Astrocyte (in vitro differentiated cells and primary cell): ENCODE results near the gene CDSN. TPM values are rescaled to one million over a fixed set of nuclear protein-coding genes. Genes with fewer than 3 reads are reported as not detected.
A peak's percentile ranks its signal among the peaks of the same experiment; 100 is the strongest.

ENCODE experiments used
- DNase-seq: peaks from one replicate; pipeline ENCODE4 v3.0.0-alpha.2; 2010; ENCODE audit warnings: low read depth
- FAIRE-seq: peaks from 2 replicates; lab custom pipeline; 2011; peaks lifted over from hg19 to GRCh38; lab: Jason Lieb, UNC
- H2AFZ ChIP-seq: 2 replicates; pipeline ENCODE4 v1.6.0; 2012; ENCODE audit warnings: low read depth, low read length, inconsistent platforms
- H3K27ac ChIP-seq: 2 replicates; pipeline ENCODE4 v1.5.1; 2011; ENCODE audit warnings: low read depth, low read length, inconsistent platforms
- H3K27me3 ChIP-seq: 2 replicates; pipeline ENCODE4 v1.6.0; 2011; ENCODE audit warnings: low read length, inconsistent platforms; ENCODE audit not compliant: insufficient read depth
- H3K36me3 ChIP-seq: 2 replicates; pipeline ENCODE4 v1.5.1; 2011; ENCODE audit warnings: low read length, inconsistent platforms; ENCODE audit not compliant: insufficient read depth
- H3K4me1 ChIP-seq: 2 replicates; pipeline ENCODE4 v1.5.1; 2011; ENCODE audit warnings: low read length, inconsistent platforms; ENCODE audit not compliant: insufficient read depth
- H3K4me2 ChIP-seq: 2 replicates; pipeline ENCODE4 v1.6.0; 2012; ENCODE audit warnings: low read length, inconsistent platforms
- H3K4me3 ChIP-seq: 2 replicates; pipeline ENCODE4 v1.5.1; 2011; ENCODE audit warnings: low read depth, mild to moderate bottlenecking, low read length, inconsistent platforms; ENCODE audit not compliant: insufficient read depth
- H3K79me2 ChIP-seq: 2 replicates; pipeline ENCODE4 v1.6.0; 2012; ENCODE audit warnings: mild to moderate bottlenecking, low read length, inconsistent platforms; ENCODE audit not compliant: insufficient read depth
- H3K9ac ChIP-seq: 2 replicates; pipeline ENCODE4 v1.6.0; 2012; ENCODE audit warnings: mild to moderate bottlenecking, low read length, inconsistent platforms
- H3K9me3 ChIP-seq: 2 replicates; pipeline ENCODE4 v1.5.1; 2012; ENCODE audit warnings: low read depth, mild to moderate bottlenecking, low read length, inconsistent platforms; ENCODE audit not compliant: insufficient read depth
- H4K20me1 ChIP-seq: 2 replicates; pipeline ENCODE4 v1.6.0; 2012; ENCODE audit warnings: low read length, inconsistent platforms; ENCODE audit not compliant: insufficient read depth
- H3K27ac Mint-ChIP-seq: one replicate; pipeline ENCODE4 v1.8.0; 2021; ENCODE audit warnings: mild to moderate bottlenecking, mixed read lengths; ENCODE audit not compliant: unreplicated experiment
- H3K27me3 Mint-ChIP-seq: one replicate; pipeline ENCODE4 v1.8.0; 2021; ENCODE audit warnings: low read depth, mixed read lengths; ENCODE audit not compliant: unreplicated experiment
- H3K36me3 Mint-ChIP-seq: one replicate; pipeline ENCODE4 v1.8.0; 2021; ENCODE audit warnings: low read depth, mixed read lengths; ENCODE audit not compliant: unreplicated experiment
- H3K4me1 Mint-ChIP-seq: one replicate; pipeline ENCODE4 v1.8.0; 2021; ENCODE audit warnings: low read depth, mixed read lengths; ENCODE audit not compliant: unreplicated experiment
- H3K4me3 Mint-ChIP-seq: one replicate; pipeline ENCODE4 v1.8.0; 2021; ENCODE audit warnings: mild to moderate bottlenecking, moderate library complexity, mixed read lengths; ENCODE audit not compliant: unreplicated experiment
- H3K9me3 Mint-ChIP-seq: one replicate; pipeline ENCODE4 v1.8.0; 2021; ENCODE audit warnings: mild to moderate bottlenecking, mixed read lengths; ENCODE audit not compliant: unreplicated experiment
- CTCF ChIP-seq: IDR thresholded peaks from 2 replicates; pipeline ENCODE4 v1.5.1; 2011; ENCODE audit warnings: low read depth, mild to moderate bottlenecking, inconsistent platforms, low read length, moderate library complexity; ENCODE audit not compliant: insufficient read depth
- EZH2 ChIP-seq: IDR thresholded peaks from 2 replicates; pipeline ENCODE4 v1.6.1; 2012; ENCODE audit warnings: mild to moderate bottlenecking, low read length, inconsistent platforms; ENCODE audit not compliant: insufficient read depth
- total RNA-seq: library from RNA; stranded (reverse); gene quantifications from 2 replicates; pipeline ENCODE4 v1.2.1, GENCODE V29; 2021

The CDSN gene
- total RNA-seq, 1 donor from 2014 or later: 0.27 TPM

GRCh38 chr6:31083742-31084354 is 36.4 kb downstream of the CDSN start:
- no peak overlapping the region for H2AFZ ChIP-seq
- H3K27ac Mint-ChIP-seq: peak overlapping the region; percentile 98
- peak; percentile 67 for DNase-seq
- no peak overlapping the region for H3K9ac ChIP-seq
- H3K4me3 Mint-ChIP-seq: peak overlapping the region; percentile 60
- no peaks in the 10 kb centered on the region for H3K36me3 Mint-ChIP-seq
- no peaks in the 10 kb centered on the region for H3K9me3 Mint-ChIP-seq
- H3K4me1 ChIP-seq: peaks cover 17% of the 10 kb centered on the region
- no peaks in the 10 kb centered on the region for H3K36me3 ChIP-seq
- no peaks in the 10 kb centered on the region for H4K20me1 ChIP-seq
- H3K4me2 ChIP-seq: no peak overlapping the region
- H3K79me2 ChIP-seq: no peaks in the 10 kb centered on the region
- H3K4me1 Mint-ChIP-seq: peaks cover 32% of the 10 kb centered on the region
- no peak overlapping the region for H3K27ac ChIP-seq
- H3K4me3 ChIP-seq: no peak overlapping the region
- H3K9me3 ChIP-seq: no peaks in the 10 kb centered on the region
- no peak for TF ChIP-seq EZH2
- no peak for TF ChIP-seq CTCF
- no peak for FAIRE-seq
- no peaks in the 10 kb centered on the region for H3K27me3 ChIP-seq
- no peaks in the 10 kb centered on the region for H3K27me3 Mint-ChIP-seq

- Mint-ChIP-seq H3K36me3 (no peaks in the 10 kb centered on the region), H3K27me3 (no peaks in the 10 kb centered on the region), H3K27ac (no peak overlapping the region), H3K4me1 (peaks cover 26% of the 10 kb centered on the region), H3K9me3 (no peaks in the 10 kb centered on the region), H3K4me3 (no peak overlapping the region)
- Histone ChIP-seq H3K27ac (no peak overlapping the region), H4K20me1 (no peaks in the 10 kb centered on the region), H3K27me3 (no peaks in the 10 kb centered on the region), H3K9me3 (no peaks in the 10 kb centered on the region), H3K36me3 (no peaks in the 10 kb centered on the region), H2AFZ (no peak overlapping the region), H3K4me3 (no peak overlapping the region), H3K79me2 (no peaks in the 10 kb centered on the region), H3K9ac (no peak overlapping the region), H3K4me1 (peaks cover 12% of the 10 kb centered on the region), H3K4me2 (no peak overlapping the region)
- TF ChIP-seq CTCF (no peak), EZH2 (no peak)
- DNase-seq: no peak
- no peak for FAIRE-seq
Observed at GRCh38 chr6:31081872-31082271, 38.4 kb downstream of the CDSN start.

GRCh38 chr6:31079656-31080261 is 40.5 kb downstream of the CDSN start:
- H3K27ac Mint-ChIP-seq: no peak overlapping the region

More at GRCh38 chr6:31079656-31080261, 40.5 kb downstream of the CDSN start:
- Mint-ChIP-seq H3K36me3 (no peaks in the 10 kb centered on the region), H3K27me3 (no peaks in the 10 kb centered on the region), H3K4me1 (peaks cover 11% of the 10 kb centered on the region), H3K4me3 (no peak overlapping the region), H3K9me3 (no peaks in the 10 kb centered on the region)
- Histone ChIP-seq H3K36me3 (no peaks in the 10 kb centered on the region), H3K4me2 (peak overlapping the region; percentile 67), H3K4me1 (peaks cover 7% of the 10 kb centered on the region), H4K20me1 (no peaks in the 10 kb centered on the region), H3K9me3 (no peaks in the 10 kb centered on the region), H3K79me2 (no peaks in the 10 kb centered on the region), H3K27me3 (no peaks in the 10 kb centered on the region), H3K4me3 (no peak overlapping the region), H3K27ac (no peak overlapping the region), H2AFZ (peak overlapping the region; percentile 74), H3K9ac (no peak overlapping the region)
- TF ChIP-seq CTCF: peak; percentile 87
- no peak for TF ChIP-seq EZH2
- DNase-seq (no peak), FAIRE-seq (peak; percentile 26)
